ENCODE results near the gene LUZP4.
"Not testable (repeated sequence)": the region's sequence is repeated elsewhere in the genome, so short reads cannot be mapped to it uniquely, and the experiment has no call there.

LUZP4 gene

GRCh38 chrX:115289465-115289864 is at the start of gene LUZP4:
TSS of gene LUZP4 (plus strand) at chrX:115289715. CDS start at chrX:115289760, 45 bp downstream.
- no peak for DNase-seq

GRCh38 chrX:115251458-115252233 is 37.9 kb upstream of the LUZP4 start:
- no peak for DNase-seq

DNA sequence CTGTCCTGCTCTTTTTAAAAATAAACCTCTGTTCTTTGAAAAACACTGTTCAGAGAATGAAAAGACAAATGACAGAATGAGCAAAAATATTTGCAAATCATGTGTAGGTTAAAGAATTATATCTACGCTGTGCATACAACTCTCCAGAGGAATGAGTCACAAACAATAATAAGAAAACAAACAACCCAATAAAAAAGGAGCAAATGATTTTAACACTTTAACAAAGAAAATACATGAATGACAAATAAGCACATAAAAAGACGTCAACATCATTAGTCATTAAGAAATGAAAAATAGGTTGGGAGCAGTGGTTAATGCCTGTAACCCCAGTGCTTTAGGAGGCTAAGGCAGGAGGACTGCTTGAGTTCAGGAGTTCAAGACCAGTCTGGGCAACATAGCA is 34.5 kb upstream of the LUZP4 start:
- DNase-seq: no peak

DNA sequence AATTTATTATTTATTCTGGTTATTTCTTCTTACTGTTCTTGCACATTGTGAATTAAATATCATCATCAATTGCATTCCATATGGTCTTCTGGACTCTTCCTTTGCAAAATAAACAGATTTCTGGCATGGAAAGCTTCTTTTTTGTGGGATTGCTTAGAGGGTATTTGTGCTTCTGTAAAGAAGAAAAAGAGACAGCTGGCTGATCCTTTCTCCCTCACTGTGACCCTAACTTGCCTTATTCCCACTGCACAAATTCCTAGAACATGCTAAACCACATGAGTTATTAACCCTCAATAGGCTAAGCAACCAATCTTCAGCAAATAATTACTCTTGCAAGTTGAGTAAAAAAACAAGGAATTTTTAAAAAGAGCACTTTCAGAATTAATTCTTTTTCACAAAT is 31.8 kb upstream of the LUZP4 start:
- DNase-seq: no peak

DNA sequence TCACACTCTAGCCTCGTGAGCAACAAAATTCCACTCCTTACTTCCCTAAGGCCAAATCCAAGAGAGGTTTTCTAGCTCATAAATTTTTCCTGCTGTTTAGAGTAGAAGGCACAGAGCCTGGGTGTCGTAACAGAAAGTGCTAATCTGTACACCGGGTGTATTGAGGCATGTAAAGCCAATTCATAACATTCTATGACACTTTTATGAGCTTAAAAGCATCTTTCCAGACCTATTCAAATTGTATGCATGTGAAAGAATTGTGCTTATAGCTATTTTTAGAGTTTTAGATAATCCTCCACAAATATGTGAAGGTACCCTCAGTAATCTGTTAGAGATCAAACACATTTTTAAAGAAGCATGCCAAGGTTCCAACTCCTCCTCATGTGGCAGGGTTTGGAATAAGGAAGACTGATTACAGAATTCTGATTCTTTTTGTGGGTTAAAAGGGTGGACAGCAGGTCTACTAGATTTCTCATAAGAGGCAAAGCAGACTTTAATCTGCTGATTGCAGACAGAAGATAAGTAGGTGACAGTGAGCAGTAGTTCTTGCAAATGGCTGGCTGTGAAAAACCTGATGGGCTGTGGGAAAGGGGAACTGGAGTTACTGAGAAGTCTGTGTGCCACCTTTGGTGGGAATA is 30.2 kb upstream of the LUZP4 start:
- DNase-seq: no peak

DNA sequence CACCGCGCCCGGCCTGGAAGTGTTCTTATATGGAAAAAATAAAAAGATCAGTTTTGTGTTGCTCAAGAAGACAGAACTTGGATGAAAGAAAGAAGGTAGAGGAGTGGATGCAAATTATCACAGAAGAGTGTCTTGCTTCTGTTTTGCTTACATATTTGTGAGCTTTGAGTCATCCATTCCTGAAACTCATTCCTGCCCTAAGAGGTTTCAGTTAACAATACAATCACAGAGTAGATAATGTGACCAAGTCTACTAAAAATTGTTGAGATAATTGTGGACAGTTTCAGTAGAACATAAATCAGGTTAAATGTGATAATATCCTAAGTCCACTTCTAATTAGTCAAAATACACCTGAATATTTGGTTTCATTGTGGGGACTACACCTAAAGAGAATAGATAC is 29.2 kb upstream of the LUZP4 start:
- DNase-seq: no peak

- DNase-seq: no peak
Observed at GRCh38 chrX:115261148-115261547, 28.4 kb upstream of the LUZP4 start.

- DNase-seq: no peak
Observed at GRCh38 chrX:115264009-115264408, 25.5 kb upstream of the LUZP4 start.

GRCh38 chrX:115266300-115266699 is 23.2 kb upstream of the LUZP4 start:
- DNase-seq: no peak

GRCh38 chrX:115268421-115268820 is 21.1 kb upstream of the LUZP4 start:
- DNase-seq: no peak

GRCh38 chrX:115269051-115269683 is 20.3 kb upstream of the LUZP4 start:
- DNase-seq: no peak

GRCh38 chrX:115284877-115285276 is 4.6 kb upstream of the LUZP4 start:
- no peak for DNase-seq

- DNase-seq: no peak
Observed at GRCh38 chrX:115297189-115297588, 7.7 kb downstream of the LUZP4 start.

GRCh38 chrX:115311139-115311538 is 21.6 kb downstream of the LUZP4 start:
- DNase-seq: no peak

DNA sequence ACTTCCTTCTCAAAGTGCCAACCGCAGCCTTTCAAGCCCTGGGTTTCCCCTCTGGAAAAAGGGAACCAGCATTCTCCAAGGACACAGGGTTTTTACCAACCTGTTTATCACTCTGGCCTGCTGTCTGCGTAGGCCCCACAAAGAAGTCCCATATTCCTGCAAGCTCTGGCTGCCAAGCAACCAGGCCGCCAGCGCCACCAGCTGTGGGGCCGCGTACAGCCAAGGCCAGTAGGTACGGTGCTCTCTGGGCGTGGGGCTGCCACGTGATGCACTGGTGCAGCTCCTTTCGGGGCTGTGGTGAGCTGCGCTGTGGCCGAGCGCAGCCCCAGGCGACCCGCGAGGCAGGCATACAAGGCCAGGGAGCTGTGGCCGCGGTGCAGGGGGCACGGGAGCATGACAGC is 22.1 kb downstream of the LUZP4 start:
- no peak for DNase-seq

DNA sequence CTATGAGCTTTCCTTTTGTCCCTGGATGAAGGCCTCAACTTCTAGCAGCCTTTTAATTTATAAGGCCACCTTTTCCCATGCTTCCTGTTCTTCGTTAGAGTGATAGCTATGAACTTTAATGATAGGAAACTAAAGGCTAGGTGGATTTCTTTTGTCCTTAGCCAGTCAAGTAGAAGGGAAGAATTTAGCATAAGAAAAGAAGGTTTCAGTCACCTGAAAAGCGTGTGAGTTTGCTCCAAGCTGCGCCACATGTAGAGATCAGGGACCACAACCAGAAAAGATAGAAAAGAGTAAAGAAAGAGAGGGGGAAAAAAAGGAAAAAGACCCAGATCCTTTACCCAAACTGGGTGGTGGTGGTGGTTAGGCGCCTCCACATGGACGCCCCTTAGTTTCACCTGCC is 28.6 kb downstream of the LUZP4 start:
- DNase-seq: no peak

DNA sequence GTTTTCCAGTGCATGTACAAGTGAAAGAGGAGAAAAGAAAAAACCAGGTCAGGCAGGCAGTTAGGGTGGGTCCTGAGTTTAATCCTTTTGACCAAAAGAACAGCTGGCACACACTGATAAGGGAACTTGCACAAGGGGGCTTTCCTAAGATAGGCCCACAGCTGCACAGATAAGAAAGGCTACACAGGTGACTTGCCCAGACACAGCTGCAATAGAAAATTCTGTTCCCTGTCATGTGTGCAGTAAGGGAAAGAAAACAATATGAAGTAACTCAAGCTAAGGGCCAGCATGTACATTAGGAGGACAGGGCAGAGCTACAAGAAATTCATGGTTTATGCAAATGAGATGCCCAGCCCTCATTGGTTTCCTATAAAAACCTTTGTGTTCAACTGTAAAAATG is 32.9 kb downstream of the LUZP4 start:
- DNase-seq: no peak

DNA sequence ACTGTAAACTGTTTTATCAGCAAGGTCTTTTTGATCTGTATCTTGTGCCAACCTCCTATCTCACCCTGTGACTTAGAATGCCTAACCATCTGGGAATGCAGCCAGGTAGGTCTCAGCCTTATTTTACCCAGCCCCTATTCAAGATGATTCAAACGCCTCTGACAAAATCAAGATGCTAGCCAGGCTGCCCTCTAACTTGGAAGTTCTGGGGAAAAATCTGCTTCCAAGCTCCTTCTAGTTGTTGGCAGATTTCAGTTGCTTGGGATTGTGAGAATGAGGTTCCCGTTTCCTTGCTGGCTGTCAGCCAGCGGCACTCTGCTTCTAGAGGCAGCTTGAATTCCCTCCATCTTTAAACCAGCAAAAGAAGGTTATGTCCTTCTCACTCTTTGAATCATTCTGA is 34.7 kb downstream of the LUZP4 start:
- no peak for DNase-seq

DNA sequence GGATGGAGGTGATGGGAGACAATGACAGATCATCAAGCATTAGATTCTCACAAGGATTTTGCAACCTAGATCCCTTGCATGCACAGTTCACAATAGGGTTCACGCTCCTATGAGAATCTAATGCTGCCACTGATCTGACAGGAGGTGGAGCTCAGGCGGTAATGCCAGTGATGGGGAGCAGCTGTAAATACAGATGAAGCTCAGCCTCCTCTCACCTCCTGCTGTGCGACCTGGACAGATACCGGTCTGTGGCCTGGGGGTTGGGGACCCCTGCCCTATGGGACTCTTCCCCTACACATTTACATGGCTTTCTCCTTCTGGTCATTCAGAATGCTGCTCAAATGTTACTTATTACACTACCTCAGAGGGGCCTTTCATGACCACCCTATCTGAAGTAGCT is 39.8 kb downstream of the LUZP4 start:
- DNase-seq: not testable (repeated sequence)

GRCh38 chrX:115330498-115331168 is 41.1 kb downstream of the LUZP4 start:
- peak; percentile 2 for DNase-seq

DNA sequence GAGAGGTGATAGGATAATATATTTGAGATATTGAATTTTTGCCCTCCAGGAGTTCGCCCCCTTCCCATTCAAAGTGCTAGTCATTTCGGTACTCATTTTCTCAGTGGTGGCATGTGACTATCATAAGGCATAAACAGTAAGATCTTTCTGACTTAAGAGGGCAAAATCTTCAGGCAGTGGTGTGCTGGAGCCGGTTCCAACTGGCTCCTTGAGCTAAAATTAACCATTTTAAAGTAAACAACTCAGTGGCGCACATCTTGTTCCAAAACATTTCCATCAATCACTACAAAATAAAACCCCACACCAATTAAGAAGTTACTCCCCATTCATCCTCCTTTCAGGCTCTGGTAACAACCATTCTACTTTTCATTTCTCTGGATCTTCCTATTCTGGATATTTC is 43.3 kb downstream of the LUZP4 start:
- no peak for DNase-seq

- DNase-seq: no peak
Observed at GRCh38 chrX:115333446-115333845, 43.9 kb downstream of the LUZP4 start.

- DNase-seq: no peak
Observed at GRCh38 chrX:115337491-115338144, 48.1 kb downstream of the LUZP4 start.

Measured in stimulated activated CD4-positive, alpha-beta T cell treated with anti-CD3 and anti-CD28 coated beads, Interleukin-15, amount 100 ng/mL, for 24 hours (primary cell).